Stimulated activated CD4-positive, alpha-beta T cell treated with anti-CD3 and anti-CD28 coated beads, Interleukin-15, amount 100 ng/mL, for 1 hour (primary cell): ENCODE results near the gene SET.

Experiments used
- DNase-seq, 2 donors: peaks; one replicate each; pipeline ENCODE4 v3.0.0-alpha.2; 2020; ENCODE audit warnings: low read depth in 1 of 2, low spot score in 1 of 2

SET gene

GRCh38 chr9:128728298-128728697, 39.3 kb downstream of the SET start:
- no peak for DNase-seq

- DNase-seq, result no peak
These were observed 40.3 kb downstream of the SET start for GRCh38 chr9:128729302-128729701.

DNA sequence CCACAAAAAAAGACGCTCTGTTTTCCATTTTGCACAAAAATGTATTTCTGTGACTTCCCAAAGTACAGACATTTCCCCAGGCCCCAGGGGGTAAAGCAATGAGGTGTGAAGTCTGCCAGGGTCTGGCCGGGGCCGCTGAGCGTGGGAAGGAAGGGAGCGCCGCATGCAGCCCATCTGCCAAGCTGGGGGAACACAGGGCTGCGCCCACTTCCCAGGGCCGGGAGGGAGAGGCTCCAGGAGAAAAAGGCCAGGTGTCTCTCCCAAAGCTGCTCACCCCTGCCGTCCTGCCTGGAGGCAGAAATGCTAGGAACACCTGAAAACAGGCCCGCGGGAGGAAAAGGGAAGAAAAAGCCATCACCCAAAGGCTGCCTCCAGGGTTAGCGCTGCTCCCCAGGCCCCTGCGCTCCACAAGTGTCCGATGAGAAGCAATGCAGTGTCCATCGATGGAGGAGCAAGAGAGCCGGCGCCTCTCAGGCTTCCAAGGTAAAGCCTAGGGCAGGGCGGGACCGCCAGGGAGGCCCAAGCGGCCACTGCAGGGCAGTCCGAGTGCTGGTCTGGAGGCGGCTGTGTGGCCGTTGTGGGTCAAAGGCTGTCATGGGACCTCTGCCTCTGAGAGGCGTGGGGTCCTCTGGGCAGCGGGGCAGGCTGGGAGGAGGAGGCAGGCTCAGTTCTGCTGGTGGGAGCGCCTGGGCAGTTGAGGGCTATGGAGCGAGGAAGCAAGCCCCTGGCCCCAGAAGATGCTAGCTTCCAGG, 40.9 kb downstream of the SET start:
- no peak for DNase-seq

DNA sequence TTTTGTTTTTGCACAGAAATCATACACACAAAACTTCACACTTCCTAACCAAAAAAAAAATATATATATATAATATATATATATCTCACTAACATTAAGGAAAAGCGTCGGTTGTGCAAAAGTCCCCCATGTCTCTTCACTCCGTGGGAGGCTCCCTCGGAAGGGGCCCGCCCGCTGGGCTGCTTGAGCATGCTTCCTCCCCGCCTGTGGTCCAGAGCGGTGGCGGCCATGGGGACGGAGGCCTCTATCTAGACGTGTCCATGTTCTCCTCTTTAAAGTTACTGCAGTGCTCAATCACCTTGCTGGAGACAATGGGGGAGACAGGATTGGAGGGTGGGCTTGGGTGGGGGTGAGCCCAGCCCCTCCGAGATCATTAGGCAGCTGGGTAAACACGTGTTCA, 42.1 kb downstream of the SET start:
- DNase-seq, result no peak

DNA sequence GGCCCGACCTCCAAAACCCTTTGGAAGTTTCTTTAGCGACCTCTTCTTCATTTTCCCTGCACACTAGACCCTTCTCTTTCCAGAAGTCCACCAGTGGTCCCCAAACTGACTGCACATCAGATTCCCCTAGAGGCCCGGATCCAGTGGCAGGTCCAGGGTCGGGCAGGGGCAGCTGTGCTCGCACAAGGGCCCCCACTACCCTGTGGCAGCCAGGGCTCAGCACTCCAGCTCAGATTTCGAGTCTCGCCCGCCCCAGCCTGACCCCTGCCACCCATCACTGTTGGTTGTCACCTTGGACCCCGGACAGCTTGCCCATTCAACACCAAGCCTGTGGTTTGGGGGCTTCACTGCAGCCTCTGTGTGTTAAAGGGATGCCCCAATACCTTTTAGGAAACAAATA, 42.7 kb downstream of the SET start:
- DNase-seq, result no peak

- no peak for DNase-seq
These were observed 43.6 kb downstream of the SET start for GRCh38 chr9:128732576-128732975.

GRCh38 chr9:128733256-128733655, 44.2 kb downstream of the SET start:
- DNase-seq, result no peak

- DNase-seq, result no peak
These were observed 46.4 kb downstream of the SET start for GRCh38 chr9:128735373-128735772.

- DNase-seq, result no peak
These were observed 53.4 kb downstream of the SET start for GRCh38 chr9:128742401-128742800.

GRCh38 chr9:128743421-128743820, 54.4 kb downstream of the SET start:
- DNase-seq, result no peak
